Smooth muscle cell (in vitro differentiated cells): Measurements from ENCODE around the gene MED12L. TPM values are rescaled to one million over a fixed set of nuclear protein-coding genes. Genes with fewer than 3 reads are reported as not detected.

ENCODE experiments used
- DNase-seq: peaks from one replicate; lab custom pipeline; 2025; ENCODE audit not compliant: unreplicated experiment; lab: John Stamatoyannopoulos, UW
- H2AFZ ChIP-seq: fragments of 200-600 bp; sonication (generic); 2 replicates; pipeline ENCODE4 v1.6.0; 2016; ENCODE audit warnings: antibody characterized with exemption, low read depth, mild to moderate bottlenecking
- H3F3A ChIP-seq: fragments of 200-600 bp; sonication (generic); 2 replicates; pipeline ENCODE4 v1.6.0; 2017; ENCODE audit warnings: antibody characterized with exemption, low read depth
- H3K27ac ChIP-seq: fragments of 200-600 bp; sonication (generic); 2 replicates; pipeline ENCODE4 v1.5.1; 2016; ENCODE audit warnings: low read depth, mild to moderate bottlenecking
- H3K27me3 ChIP-seq: fragments of 200-600 bp; sonication (generic); 2 replicates; pipeline ENCODE4 v1.6.1; 2016; ENCODE audit warnings: low read depth, mild to moderate bottlenecking
- H3K36me3 ChIP-seq: fragments of 200-600 bp; sonication (generic); 2 replicates; pipeline ENCODE4 v1.5.1; 2016; ENCODE audit warnings: low read depth
- H3K4me1 ChIP-seq: fragments of 200-600 bp; sonication (generic); 2 replicates; pipeline ENCODE4 v1.5.1; 2016; ENCODE audit warnings: low read depth
- H3K4me2 ChIP-seq: fragments of 200-600 bp; sonication (generic); 2 replicates; pipeline ENCODE4 v1.6.0; 2016; ENCODE audit warnings: mild to moderate bottlenecking
- H3K4me3 ChIP-seq: fragments of 200-600 bp; sonication (generic); 2 replicates; pipeline ENCODE4 v1.5.1; 2016; ENCODE audit warnings: mild to moderate bottlenecking
- H3K79me2 ChIP-seq: fragments of 200-600 bp; sonication (generic); 2 replicates; pipeline ENCODE4 v1.6.0; 2016; ENCODE audit warnings: low read depth, mild to moderate bottlenecking
- H3K9ac ChIP-seq: fragments of 200-600 bp; sonication (generic); 2 replicates; pipeline ENCODE4 v1.6.0; 2016; ENCODE audit warnings: low read depth
- H3K9me3 ChIP-seq: fragments of 200-600 bp; sonication (generic); replicated peaks from 2 replicates; pipeline ENCODE4 v1.5.1; 2016; ENCODE audit warnings: low read depth
- H4K20me1 ChIP-seq: fragments of 200-600 bp; sonication (generic); 2 replicates; pipeline ENCODE4 v1.6.0; 2016; ENCODE audit warnings: low read depth
- CTCF ChIP-seq: fragments of 200-600 bp; sonication (generic); IDR thresholded peaks from 2 replicates; pipeline ENCODE4 v1.5.1; 2017; ENCODE audit warnings: borderline replicate concordance, mild to moderate bottlenecking, antibody characterized with exemption; ENCODE audit not compliant: insufficient read depth, poor library complexity, severe bottlenecking
- WGBS: methylation state at CpG from one replicate; pipeline ENCODE4 v1.1.7; 2016; ENCODE audit warnings: low lambda C conversion rate; 5-methylcytosine and 5-hydroxymethylcytosine counted together
- polyA plus RNA-seq: library from polyadenylated mRNA; unstranded; fragments of >200 nt; fragmentation: Nextera tagmentation; extraction: Ambion mirVana; gene quantifications from 2 replicates; pipeline ENCODE4 v1.2.1, GENCODE V29; 2016
- total RNA-seq: library from RNA; depleted of rRNA; stranded (reverse); fragments of >200 nt; gene quantifications from 2 replicates; pipeline ENCODE4 v1.2.3, GENCODE V29; 2014

Gene MED12L
- total and polyA plus RNA-seq, 2 experiments from 2014 or later, result 0.26 to 1.5 TPM

DNA sequence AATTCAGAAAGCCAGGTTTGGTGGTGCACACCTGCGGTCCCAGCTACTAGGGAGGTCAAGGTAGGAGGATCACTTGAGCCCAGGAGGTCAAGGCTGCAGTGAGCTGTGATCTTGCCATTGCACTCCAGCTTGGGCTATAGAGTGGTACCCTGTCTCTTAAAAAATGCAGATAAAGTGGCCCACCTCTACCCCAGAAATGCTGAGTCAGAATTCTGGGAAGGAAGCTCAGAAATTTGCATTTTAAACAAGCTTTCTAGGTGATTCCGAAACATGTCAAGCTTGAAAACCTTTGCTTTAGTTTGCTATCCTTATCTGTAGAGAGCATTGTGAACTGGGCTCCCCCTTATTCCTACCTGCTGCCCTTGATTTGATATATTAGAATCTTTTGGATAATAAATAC lies 7.7 kb downstream of the MED12L start:
- 92% methylated on average over 2 of the region's 2 CpGs for WGBS
- no peak for TF ChIP-seq CTCF
- no peak for DNase-seq
- Histone ChIP-seq H3K79me2 (no peaks in the 10 kb centered on the region), H3K4me2 (no peak overlapping the region), H3K27ac (no peak overlapping the region), H3K9me3 (no peaks in the 10 kb centered on the region), H3K27me3 (no peaks in the 10 kb centered on the region), H4K20me1 (no peaks in the 10 kb centered on the region), H3K9ac (no peak overlapping the region), H3K4me1 (no peaks in the 10 kb centered on the region), H3K4me3 (no peak overlapping the region), H3K36me3 (no peaks in the 10 kb centered on the region), H3F3A (no peaks in the 10 kb centered on the region), H2AFZ (no peak overlapping the region)

DNA sequence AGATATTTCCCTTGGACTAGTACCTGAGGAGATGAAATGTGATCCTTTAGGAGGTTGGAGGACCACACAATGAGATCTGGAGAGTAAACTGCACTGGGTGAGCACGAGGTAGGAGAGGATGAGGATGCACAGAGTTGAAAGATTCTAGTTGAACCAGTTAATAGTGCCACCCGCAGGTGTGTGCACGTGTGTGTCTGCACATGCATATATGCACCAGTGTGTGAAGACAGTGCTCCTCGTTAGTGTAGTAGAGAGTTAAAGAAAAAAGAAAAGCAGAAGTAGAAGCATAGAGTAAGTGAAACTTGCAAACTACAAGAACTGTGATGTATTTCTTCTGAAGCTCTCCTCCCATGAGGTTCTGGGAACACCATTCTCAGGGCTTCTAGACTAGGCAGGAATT lies 8.4 kb downstream of the MED12L start:
- Histone ChIP-seq H3K79me2 (no peaks in the 10 kb centered on the region), H3K4me3 (no peak overlapping the region), H3F3A (no peaks in the 10 kb centered on the region), H4K20me1 (no peaks in the 10 kb centered on the region), H3K27ac (no peak overlapping the region), H3K27me3 (no peaks in the 10 kb centered on the region), H3K9me3 (no peaks in the 10 kb centered on the region), H3K4me1 (no peaks in the 10 kb centered on the region), H3K9ac (no peak overlapping the region), H3K36me3 (no peaks in the 10 kb centered on the region), H3K4me2 (no peak overlapping the region), H2AFZ (no peak overlapping the region)
- DNase-seq, result no peak
- 82% methylated on average over 4 of the region's 4 CpGs for WGBS
- no peak for TF ChIP-seq CTCF

- H2AFZ ChIP-seq, result no peak overlapping the region
- no peak overlapping the region for H3K4me2 ChIP-seq
- TF ChIP-seq CTCF, result no peak
- no peaks in the 10 kb centered on the region for H3K27me3 ChIP-seq
- H3K4me1 ChIP-seq, result peaks cover 6% of the 10 kb centered on the region
- H3K79me2 ChIP-seq, result no peaks in the 10 kb centered on the region
- no peaks in the 10 kb centered on the region for H3F3A ChIP-seq
- no peak for DNase-seq
- no peak overlapping the region for H3K4me3 ChIP-seq
- no peak overlapping the region for H3K9ac ChIP-seq
- H3K36me3 ChIP-seq, result no peaks in the 10 kb centered on the region
- 63% methylated on average over 2 of the region's 2 CpGs for WGBS
- H3K27ac ChIP-seq, result no peak overlapping the region
- H3K9me3 ChIP-seq, result no peaks in the 10 kb centered on the region
- H4K20me1 ChIP-seq, result no peaks in the 10 kb centered on the region
These were observed 11.3 kb downstream of the MED12L start for GRCh38 chr3:151096716-151097115.

DNA sequence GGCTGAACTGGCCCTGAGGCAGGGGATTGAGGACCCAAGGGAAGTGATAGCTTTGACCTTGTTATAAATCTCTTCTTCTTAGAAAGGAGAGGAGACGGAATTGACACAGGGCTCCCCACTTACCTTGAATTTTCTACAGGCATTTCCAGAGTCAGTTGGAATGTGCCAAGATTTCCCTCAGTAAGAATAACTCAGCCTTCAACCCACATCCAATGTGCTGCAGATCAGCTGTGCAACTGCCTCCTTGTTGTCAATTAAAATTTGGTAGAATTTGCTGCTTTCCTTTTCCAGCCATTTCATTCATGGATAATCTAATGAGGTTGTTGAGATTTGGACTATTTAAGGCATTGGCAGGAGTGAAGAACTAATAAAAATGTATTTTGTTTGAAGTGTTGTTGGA lies 14.6 kb downstream of the MED12L start:
- H3K27ac ChIP-seq, result no peak overlapping the region
- H3K27me3 ChIP-seq, result no peaks in the 10 kb centered on the region
- 86% methylated on average over 1 of the region's 1 CpG for WGBS
- H3K9ac ChIP-seq, result no peak overlapping the region
- no peaks in the 10 kb centered on the region for H3F3A ChIP-seq
- H3K79me2 ChIP-seq, result no peaks in the 10 kb centered on the region
- no peaks in the 10 kb centered on the region for H3K9me3 ChIP-seq
- H3K4me3 ChIP-seq, result no peak overlapping the region
- H3K4me2 ChIP-seq, result no peak overlapping the region
- no peaks in the 10 kb centered on the region for H3K36me3 ChIP-seq
- no peak for TF ChIP-seq CTCF
- H3K4me1 ChIP-seq, result peaks cover 12% of the 10 kb centered on the region
- H4K20me1 ChIP-seq, result no peaks in the 10 kb centered on the region
- no peak overlapping the region for H2AFZ ChIP-seq
- no peak for DNase-seq
